ENCODE data around the gene TNKS2.
A peak's percentile ranks its signal among the peaks of the same experiment; 100 is the strongest.
"Not testable (repeated sequence)": the region's sequence is repeated elsewhere in the genome, so short reads cannot be mapped to it uniquely, and the experiment has no call there.

The TNKS2 gene

GRCh38 chr10:91800756-91801155 lies 2.5 kb downstream of the TNKS2 start:
- TF ChIP-seq CTCF (IDR thresholded peaks at IDR 0.05; ENCODE audit: control insufficient read depth, extremely low read depth, insufficient read depth) = no peak
- DNase-seq (ENCODE audit: low read depth) = no peak
- peak overlapping the region; percentile 86 for H3K4me3 ChIP-seq (ENCODE audit: low read depth, low read length)

DNA sequence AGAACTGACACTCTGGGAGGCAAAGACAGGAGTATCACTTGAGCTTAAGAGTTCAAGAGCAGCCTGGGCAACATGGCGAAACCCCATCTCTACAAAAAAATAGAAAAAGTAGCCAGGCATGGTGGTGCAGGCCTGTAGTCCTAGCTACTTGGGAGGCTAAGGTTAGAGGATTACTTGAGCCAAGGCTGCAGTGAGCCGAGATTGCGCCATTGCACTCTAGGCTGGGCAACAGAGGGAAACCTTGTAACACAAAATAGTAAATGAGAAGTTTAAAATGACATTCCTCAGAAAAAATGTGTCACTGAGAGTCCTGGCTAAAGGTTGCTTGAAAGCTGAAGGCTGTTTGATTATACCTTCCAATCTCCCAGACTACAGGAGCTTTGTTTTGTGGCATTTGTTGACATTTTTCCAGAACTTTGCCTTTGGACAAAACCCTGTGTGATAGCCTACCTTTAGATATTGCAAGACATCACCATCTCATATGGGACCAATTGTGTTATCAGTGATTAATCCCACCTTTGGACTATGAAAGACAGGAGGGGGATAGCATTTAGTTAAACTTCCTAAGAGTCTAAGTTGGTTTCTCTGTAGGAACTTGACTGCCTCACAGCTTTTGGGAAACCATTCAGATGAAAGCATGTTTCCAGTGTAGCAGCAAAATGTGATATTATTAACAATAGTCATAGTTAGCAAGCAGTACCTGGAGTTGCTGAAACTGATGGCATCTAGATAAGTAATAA lies 5.3 kb downstream of the TNKS2 start:
- peak overlapping the region; percentile 25 for H3K4me3 ChIP-seq (ENCODE audit: low read depth, low read length)
- TF ChIP-seq CTCF (IDR thresholded peaks at IDR 0.05; ENCODE audit: control insufficient read depth, extremely low read depth, insufficient read depth) = no peak
- DNase-seq (ENCODE audit: low read depth) = no peak

DNA sequence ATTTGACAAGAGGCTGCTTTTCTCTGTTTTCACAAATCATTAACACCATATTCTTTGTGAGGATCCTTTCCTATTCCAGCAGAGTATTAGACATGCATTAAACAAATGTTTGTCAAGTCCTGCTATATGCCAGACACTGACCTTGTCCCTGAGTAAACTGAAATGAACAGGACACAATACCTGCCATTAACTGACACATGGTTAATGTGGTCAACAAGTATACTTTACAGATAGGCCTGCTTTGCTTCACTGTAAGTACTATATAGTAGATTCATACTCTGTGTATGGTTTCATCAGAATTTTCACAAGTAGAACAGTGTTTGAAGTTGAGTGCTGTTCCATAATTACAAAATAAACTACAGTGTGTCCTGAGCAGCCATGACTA lies 5.9 kb downstream of the TNKS2 start:
- peak; percentile 93 for DNase-seq (ENCODE audit: low read depth)
- TF ChIP-seq CTCF (IDR thresholded peaks at IDR 0.05; ENCODE audit: control insufficient read depth, extremely low read depth, insufficient read depth) = no peak
- peak overlapping the region; percentile 25 for H3K4me3 ChIP-seq (ENCODE audit: low read depth, low read length)

DNA sequence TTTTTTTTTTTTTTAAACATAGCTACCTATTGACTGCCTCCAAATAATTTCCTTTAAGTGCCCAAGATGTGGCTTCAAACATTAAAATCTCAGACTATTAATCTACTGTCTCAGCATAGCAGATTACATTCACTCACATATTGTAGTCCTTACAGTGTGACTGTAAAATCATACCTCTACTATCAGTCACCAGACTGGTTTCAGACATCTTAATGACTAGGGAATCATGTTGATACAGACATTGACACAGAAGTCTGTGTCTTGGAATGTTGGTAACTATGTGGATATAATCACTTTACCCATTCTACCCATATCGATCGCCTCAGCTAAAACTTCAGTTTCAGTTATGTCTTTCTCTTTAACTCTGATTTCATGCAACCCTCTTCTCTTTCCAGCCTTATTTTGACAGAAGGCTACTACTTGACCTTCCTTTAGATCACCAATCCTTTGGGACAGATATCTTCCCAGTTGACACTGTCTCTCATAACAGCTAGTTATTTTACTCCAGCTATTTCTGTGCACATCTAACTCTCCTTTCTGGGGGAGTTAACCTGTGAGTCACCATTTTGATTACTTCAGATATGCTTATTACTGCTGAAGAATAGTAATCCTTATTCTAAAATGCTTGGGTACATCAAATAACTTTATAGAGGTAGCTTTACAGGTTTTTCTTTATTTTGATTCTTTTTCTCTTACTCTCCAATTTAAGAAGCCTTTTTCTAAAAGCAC lies 7.0 kb downstream of the TNKS2 start:
- no peak for DNase-seq (ENCODE audit: low read depth)
- no peak for TF ChIP-seq CTCF (IDR thresholded peaks at IDR 0.05; ENCODE audit: control insufficient read depth, extremely low read depth, insufficient read depth)
- no peak overlapping the region for H3K4me3 ChIP-seq (ENCODE audit: low read depth, low read length)

DNA sequence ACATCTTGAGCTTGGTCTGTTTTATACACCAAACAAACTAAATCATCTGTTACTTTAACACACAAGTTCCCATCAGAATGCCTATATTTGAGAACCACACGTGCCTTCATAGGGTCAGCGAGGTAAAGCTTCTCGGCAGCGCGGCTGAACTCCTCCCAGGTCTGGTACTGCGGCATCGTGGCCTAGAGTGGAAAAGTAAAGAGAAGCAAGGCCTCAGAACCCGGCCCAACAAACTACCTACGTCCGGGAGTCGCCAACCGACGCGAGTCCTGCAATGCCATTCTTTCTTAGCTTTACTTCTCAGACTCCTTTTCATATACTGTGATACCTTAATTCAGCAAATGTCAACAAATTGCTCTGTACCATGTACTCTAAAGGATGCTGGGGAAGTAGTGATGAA lies 9.0 kb downstream of the TNKS2 start:
- not testable (repeated sequence) for DNase-seq (ENCODE audit: low read depth); H3K4me3 ChIP-seq (ENCODE audit: low read depth, low read length)

- TF ChIP-seq CTCF (IDR thresholded peaks at IDR 0.05; ENCODE audit: control insufficient read depth, extremely low read depth, insufficient read depth) = no peak
- DNase-seq (ENCODE audit: low read depth) = peak; percentile 37
- no peak overlapping the region; the same call in 1 of the 2 replicates for H3K4me3 ChIP-seq (ENCODE audit: low read depth, low read length)
Measured at GRCh38 chr10:91813251-91813650, 15.0 kb downstream of the TNKS2 start.

GRCh38 chr10:91816981-91817380 lies 18.8 kb downstream of the TNKS2 start:
- no peak for DNase-seq (ENCODE audit: low read depth)
- H3K4me3 ChIP-seq (ENCODE audit: low read depth, low read length) = no peak overlapping the region
- no peak for TF ChIP-seq CTCF (IDR thresholded peaks at IDR 0.05; ENCODE audit: control insufficient read depth, extremely low read depth, insufficient read depth)
